Ramos (cell line): Measurements from ENCODE around the gene PIK3CB.

Source experiments
- in situ Hi-C: fragments of 300-500 bp; cut with MboI; formaldehyde crosslinking; loops from one replicate; pipeline ENCODE4 v1.14.3; 2022; ENCODE audit warnings: low sequenced_read_pairs; ENCODE audit not compliant: unreplicated experiment

The PIK3CB gene

GRCh38 chr3:138834596-138835396 lies at the start of gene PIK3CB:
Gene PIK3CB (minus strand): TSS chr3:138834928. CDS start chr3:138759343, 75,585 bp downstream.
- in situ Hi-C loops = no loop called here

- in situ Hi-C loops = no loop called here
Observed at GRCh38 chr3:138881233-138881632, 46.5 kb upstream of the PIK3CB start.

DNA sequence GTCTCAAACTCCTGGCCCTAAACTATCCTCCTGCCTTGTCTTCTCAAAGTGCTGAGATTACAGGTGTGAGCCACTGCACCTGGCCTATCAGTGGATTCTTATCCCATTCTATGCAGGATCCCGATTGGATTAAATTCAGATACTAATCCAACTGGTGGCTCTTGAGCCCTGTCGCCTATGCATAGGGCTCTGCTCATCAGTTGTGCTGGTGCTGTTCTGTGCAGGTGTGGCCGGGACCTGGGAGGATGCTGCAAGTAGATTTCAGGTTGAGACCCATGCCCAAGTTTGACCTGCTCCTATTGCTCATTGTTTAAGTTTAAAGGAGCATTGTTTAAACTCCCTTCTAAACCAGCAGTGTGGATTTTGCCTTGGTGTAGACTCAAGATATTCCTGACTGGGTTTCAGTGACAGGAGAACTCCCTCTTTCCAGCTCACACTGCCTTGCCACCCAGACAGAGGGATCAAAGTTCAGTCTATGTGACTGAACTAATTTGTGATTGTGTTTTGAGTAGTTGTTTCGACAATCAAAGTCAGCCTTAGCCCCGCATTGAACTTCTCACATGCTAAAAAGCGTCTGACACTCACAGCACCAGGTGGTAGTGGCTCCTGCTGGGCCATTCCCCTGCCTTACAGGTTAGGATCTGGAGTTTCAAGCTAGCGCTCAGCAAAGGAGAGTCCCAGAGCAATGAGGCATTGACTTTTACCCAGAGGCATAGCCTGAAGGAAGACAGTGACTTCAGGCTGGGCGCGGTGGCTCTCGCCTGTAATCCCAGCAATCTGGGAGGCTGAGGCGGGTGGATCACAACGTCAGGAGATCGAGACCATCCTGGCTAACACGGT lies 45.0 kb upstream of the PIK3CB start:
- in situ Hi-C loops = no loop called here

DNA sequence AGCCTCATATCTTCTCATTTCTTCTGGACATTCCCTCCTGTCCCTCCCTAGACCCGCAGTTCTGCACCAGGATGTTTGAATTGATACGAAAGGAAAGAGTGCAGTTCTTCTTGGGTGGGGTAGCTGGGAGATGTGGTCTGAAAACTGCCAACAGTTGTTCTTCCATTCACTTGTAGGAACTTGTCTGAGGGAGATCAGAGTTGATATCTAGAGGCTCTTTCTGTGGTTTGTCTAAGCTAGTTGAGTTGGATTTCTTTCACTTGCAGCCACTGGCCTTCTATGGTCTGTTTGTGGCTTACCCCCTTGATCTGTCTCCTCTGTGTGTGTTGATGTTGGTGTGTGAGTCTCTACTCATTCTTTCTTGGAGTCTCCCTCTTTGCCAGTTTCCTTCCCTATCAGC lies 42.5 kb upstream of the PIK3CB start:
- in situ Hi-C loops = no loop called here

GRCh38 chr3:138875754-138876664 lies 41.3 kb upstream of the PIK3CB start:
- in situ Hi-C loops = no loop called here

DNA sequence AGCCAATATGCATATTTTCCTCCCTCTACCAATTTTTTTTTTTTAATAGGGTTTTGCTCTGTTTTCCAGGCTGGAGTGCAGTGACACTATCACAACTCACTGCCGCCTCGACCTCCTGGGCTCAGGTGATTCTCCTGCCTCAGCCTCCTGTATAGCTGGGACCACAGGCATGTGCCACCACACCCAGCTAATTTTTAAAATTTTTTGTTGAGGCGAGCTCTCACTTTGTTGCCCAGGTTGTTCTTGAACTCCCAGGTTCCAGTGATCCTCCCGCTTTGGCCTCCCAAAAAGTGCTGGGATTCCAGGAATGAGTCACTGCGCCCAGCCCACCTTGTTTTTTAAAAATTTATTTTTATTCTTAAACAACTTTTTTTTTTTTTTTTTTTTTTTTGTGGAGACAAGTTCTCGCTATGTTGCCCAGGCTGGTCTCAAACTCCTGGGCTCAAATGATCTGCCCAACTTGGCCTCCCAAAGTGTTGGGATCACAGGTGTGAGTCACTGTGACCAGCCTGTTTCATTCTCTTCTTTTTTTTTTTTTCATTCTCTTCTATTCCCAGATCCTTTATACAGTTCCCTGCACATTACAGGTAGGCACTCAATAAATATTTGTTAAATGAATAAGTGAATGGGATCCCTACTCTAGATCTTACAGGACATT lies 40.5 kb upstream of the PIK3CB start:
- in situ Hi-C loops = no loop called here

DNA sequence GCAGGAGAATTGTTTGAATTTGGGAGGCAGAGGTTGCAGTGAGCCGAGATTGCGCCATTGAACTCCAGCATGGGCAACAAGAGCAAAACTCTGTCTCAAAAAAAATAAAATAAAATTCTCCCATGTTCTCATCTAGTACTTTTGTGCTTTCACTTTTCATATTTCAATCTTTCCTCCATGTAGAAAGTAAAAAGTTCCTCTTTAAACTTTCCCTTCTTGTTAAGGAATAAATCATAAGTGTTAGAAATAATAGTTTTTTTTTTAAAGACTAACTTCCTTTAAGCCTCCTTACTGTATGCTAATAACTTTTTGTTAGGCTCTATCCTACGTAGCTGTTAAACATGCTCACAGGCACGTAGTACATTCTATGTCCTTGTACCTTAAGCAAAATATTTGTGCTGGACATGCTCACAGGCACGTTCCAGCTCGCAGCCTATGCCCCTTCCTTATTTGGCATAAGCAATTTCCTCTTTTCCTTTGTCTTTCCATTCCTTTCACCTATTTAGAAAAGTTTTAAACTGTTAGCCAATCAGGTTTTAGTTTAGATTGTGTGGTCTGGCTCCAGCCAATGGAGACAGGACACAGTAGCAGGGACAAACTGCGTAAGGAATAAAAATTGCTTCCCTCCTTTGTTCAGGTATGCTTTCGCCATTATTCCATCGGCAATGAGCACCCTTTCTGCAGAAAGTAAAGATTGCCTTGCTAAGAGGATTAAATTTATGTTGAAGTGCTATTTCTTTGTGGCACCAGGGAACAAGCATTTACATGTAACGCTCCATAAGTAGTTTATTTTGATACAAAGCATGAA lies 38.9 kb upstream of the PIK3CB start:
- in situ Hi-C loops = no loop called here

DNA sequence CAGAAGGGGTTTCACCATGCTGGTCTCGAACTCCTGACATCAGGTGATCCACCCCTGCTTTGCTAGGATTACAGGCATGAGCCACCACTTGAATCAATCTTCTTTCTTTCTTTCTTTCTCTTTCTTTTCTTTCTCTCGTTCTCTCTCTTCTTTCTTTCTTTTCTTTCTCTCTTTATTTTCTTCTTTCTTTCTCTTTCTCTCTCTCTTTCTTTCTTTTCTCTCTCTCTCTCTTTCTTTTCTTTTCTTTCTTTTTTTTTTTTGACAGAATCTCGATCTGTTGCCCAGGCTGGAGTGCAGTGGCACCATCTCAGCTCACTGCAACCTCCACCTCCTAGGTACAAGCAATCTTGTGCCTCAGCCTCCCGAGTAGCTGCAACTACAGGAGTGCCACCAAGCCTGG lies 37.9 kb upstream of the PIK3CB start:
- in situ Hi-C loops = no loop called here

DNA sequence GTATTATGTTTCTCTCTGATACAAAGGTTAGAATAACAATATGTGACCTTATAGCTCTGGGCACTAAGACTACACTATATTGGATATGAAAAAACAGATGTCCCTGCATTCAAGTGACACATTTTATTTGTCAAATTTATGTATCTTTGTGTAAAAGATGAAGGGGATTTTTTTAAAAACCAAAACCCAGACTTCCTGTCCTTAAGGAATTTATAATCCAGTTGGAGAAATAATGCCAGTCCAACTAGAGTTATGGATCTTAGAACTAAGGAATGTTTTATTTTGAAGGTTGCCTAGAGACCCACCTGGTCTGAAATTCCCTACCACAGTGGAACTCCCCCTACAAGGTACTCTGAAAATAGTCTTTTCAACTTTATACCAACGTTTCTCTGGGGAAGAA lies 33.3 kb upstream of the PIK3CB start:
- in situ Hi-C loops = no loop called here

DNA sequence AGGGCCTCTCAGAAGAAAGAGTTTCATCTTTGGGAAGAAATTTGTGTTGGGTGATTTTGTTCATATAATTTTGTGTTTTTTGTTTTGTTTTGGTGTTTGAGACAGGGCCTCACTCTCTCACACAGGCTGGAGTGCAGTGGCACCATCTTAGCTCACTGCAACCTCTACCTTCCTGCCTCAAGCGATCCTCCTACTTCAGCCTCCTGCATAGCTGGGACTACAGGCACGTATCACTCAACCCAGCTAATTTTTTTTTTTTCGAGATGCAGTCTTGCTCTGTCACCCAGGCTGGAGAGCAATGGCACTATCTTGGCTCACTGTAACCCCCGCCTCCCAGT lies 29.0 kb upstream of the PIK3CB start:
- in situ Hi-C loops = no loop called here

GRCh38 chr3:138862924-138863775 lies 28.4 kb upstream of the PIK3CB start:
- in situ Hi-C loops = no loop called here

DNA sequence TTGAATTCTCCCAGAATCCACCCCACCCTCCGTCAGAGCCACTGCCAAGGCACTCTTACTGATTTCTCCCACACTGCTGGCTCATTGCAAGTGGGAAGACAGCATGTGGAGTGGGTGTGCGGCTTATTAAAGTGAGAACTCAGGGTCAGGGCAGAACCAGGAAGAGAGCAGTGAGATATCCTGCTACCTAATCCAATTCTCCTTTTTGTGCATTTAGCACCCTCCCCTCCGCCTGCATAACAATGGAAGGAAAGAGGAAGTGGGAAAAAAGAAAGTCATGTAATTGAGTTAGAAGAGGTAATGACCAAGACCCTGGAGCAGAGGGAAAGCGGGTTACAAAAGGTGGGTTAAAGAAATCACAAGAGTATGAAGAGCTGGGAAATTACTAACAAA lies 27.8 kb upstream of the PIK3CB start:
- in situ Hi-C loops = no loop called here

DNA sequence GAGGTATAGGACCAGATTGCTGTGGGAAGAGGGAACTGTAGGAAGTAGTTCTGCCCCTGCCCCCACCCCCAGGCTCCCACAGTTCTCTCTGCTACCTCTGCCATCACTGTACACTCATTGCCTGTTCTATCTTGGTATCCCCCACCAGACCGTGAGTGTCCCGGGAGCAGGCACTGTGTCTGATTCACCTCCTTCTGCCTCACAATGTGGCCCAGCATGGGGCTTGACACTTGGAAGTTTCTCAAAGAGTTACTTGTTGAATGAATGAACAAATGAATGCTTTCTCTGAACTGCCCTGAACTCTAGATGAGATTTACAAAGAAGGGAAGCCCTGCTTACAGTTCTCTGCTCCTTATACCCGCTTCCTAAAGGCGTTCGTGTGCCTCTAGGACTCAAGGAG lies 27.1 kb upstream of the PIK3CB start:
- in situ Hi-C loops = no loop called here

- in situ Hi-C loops = no loop called here
Observed at GRCh38 chr3:138856799-138857198, 22.1 kb upstream of the PIK3CB start.

DNA sequence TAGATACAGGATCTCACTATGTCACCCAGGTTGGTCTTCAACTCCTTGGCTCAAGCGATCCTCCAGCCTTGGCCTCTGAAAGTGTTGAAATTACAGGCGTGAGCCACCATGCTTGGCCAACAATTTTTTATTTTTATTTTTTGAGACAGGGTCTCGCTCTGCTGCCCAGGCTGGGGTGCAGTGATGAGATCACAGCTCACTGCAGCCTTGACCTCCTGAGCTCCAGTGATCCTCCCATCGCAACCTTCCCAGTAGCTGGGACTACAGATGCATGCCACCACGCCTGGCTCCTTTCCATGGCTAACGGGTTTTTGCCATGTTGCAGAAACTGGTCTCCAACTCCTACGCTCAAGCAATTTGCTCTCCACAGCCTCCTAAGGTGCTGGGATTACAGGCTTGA lies 20.2 kb upstream of the PIK3CB start:
- in situ Hi-C loops = no loop called here

DNA sequence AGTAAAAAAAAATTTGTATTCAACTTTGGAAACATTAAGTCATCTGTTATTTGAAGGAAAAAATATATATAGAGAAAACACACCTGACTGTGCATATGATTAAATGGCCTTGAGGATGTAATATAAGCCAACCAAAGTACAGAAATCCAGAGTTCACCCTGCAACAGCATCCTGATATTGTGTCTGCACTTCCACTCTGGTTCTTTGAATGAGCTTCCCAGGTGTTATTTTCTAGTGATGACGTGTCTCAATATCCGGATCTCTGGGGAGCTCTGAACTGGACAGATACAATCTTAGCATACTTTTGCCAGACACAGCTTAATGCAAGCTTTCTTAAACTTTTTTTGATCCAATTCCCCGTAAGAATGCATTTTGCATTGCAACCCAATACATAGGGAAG lies 19.5 kb upstream of the PIK3CB start:
- in situ Hi-C loops = no loop called here

DNA sequence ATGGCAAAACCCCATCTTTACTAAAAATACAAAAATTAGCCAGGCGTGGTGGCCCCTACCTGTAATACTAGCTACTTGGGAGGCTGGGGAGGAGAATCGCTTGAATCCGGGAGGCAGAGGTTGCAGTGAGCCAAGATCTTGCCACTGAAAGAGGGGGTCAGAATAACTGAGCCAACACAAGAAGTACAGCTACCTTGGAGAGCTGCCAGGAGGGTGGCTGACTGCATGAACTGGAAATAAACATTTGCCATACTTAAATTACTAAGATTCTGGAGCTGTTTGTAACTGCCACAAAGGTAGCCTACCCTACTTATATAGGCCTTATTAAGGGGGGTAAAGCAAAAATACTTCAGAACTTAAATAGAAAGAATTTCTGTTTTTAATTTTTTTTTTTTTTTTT lies 15.4 kb upstream of the PIK3CB start:
- in situ Hi-C loops = no loop called here

GRCh38 chr3:138849222-138849940 lies 14.7 kb upstream of the PIK3CB start:
- in situ Hi-C loops = no loop called here
